GM21390 (cell line): Measurements from ENCODE around the gene CCSER2.
"Not testable (repeated sequence)": the region's sequence is repeated elsewhere in the genome, so short reads cannot be mapped to it uniquely, and the experiment has no call there.

Experiments used
- ATAC-seq: cut with Tn5 transposase; IDR thresholded peaks from one replicate; pipeline ENCODE4 v1.9.1; 2021; ENCODE audit not compliant: unreplicated experiment

Gene CCSER2

GRCh38 chr10:84328418-84329195, at the start of gene CCSER2:
TSS of gene CCSER2 (plus strand) at chr10:84328589. CDS start at chr10:84371053, 42,464 bp downstream.
- peak; percentile 57 for ATAC-seq

GRCh38 chr10:84279876-84280475, 48.4 kb upstream of the CCSER2 start:
- not testable (repeated sequence) for ATAC-seq

GRCh38 chr10:84286695-84287094, 41.7 kb upstream of the CCSER2 start:
- no peak for ATAC-seq

GRCh38 chr10:84288151-84288550, 40.2 kb upstream of the CCSER2 start:
- no peak for ATAC-seq

- no peak for ATAC-seq
Measured at GRCh38 chr10:84289521-84290200, 38.7 kb upstream of the CCSER2 start.

GRCh38 chr10:84290235-84290634, 38.2 kb upstream of the CCSER2 start:
- no peak for ATAC-seq

GRCh38 chr10:84291384-84291783, 37.0 kb upstream of the CCSER2 start:
- no peak for ATAC-seq

GRCh38 chr10:84292502-84292901, 35.9 kb upstream of the CCSER2 start:
- ATAC-seq, result peak; percentile 70

- ATAC-seq, result no peak
Measured at GRCh38 chr10:84293171-84293570, 35.2 kb upstream of the CCSER2 start.

- ATAC-seq, result no peak
Measured at GRCh38 chr10:84293574-84294016, 34.8 kb upstream of the CCSER2 start.

- ATAC-seq, result peak; percentile 75
Measured at GRCh38 chr10:84294766-84295447, 33.5 kb upstream of the CCSER2 start.

- ATAC-seq, result no peak
Measured at GRCh38 chr10:84296091-84296981, 32.1 kb upstream of the CCSER2 start.

- no peak for ATAC-seq
Measured at GRCh38 chr10:84298057-84298456, 30.3 kb upstream of the CCSER2 start.

- no peak for ATAC-seq
Measured at GRCh38 chr10:84302223-84302622, 26.2 kb upstream of the CCSER2 start.

GRCh38 chr10:84306751-84307384, 21.5 kb upstream of the CCSER2 start:
- ATAC-seq, result no peak

- ATAC-seq, result no peak
Measured at GRCh38 chr10:84308021-84308420, 20.4 kb upstream of the CCSER2 start.

- peak; percentile 66 for ATAC-seq
Measured at GRCh38 chr10:84308481-84309304, 19.7 kb upstream of the CCSER2 start.

- no peak for ATAC-seq
Measured at GRCh38 chr10:84310470-84310869, 17.9 kb upstream of the CCSER2 start.

GRCh38 chr10:84311576-84311975, 16.8 kb upstream of the CCSER2 start:
- ATAC-seq, result no peak
